ENCODE data around the gene PALM.

GRCh38 chr19:731000-731399 lies 22.3 kb downstream of the PALM start:
- TF ChIP-seq CTCF (IDR thresholded peaks at IDR 0.05; ENCODE audit: low read length) = no peak
- no peak for TF ChIP-seq EZH2 (IDR thresholded peaks at IDR 0.05; ENCODE audit: borderline replicate concordance, low read length)

All from OCI-LY1 (cell line).